Right lung (tissue), 10 donors: ENCODE measurements around the gene NOS3. TPM values are rescaled to one million over a fixed set of nuclear protein-coding genes. Genes with fewer than 3 reads are reported as not detected.

Experiments
- DNase-seq, 2 donors: peaks; one replicate each; pipeline ENCODE4 v3.0.0-alpha.2; 2013
- long read RNA-seq, 8 donors: transcript quantifications; one replicate each; lab custom pipeline, GENCODE V29; 2026
- polyA plus RNA-seq, 5 donors: library from polyadenylated mRNA; unstranded; fragments of 120-200 nt; gene quantifications; one replicate each; pipeline versions ENCODE4 v1.2.1 to v1.2.3, GENCODE V29; 2013; ENCODE audit warnings: inconsistent platforms in 1 of 5, low replicate concordance in 1 of 5; ENCODE audit not compliant: insufficient read length in 5 of 5, insufficient read depth in 1 of 5

Gene NOS3
- polyA plus RNA-seq = 10 to 100 TPM in 2 of 5 donors, 1 to 10 TPM in 3; 5.4 to 11.8 (median 7.5) TPM
- long read RNA-seq, donor 1, partial matches to known transcripts = 0 of 1 reads
- long read RNA-seq, donor 1, other reads (novel, unspliced or antisense) = 0 of 1 reads
- long read RNA-seq, donor 2 = 0 reads
- long read RNA-seq, donor 3 = 0 reads
- long read RNA-seq, donor 4, partial matches to known transcripts = 0 of 1 reads
- long read RNA-seq, donor 4, other reads (novel, unspliced or antisense) = 0 of 1 reads
- long read RNA-seq, donor 5, partial matches to known transcripts = 0 of 2 reads
- long read RNA-seq, donor 5, other reads (novel, unspliced or antisense) = 0 of 2 reads
- long read RNA-seq, donor 6, partial matches to known transcripts = 0 of 1 reads
- long read RNA-seq, donor 6, other reads (novel, unspliced or antisense) = 0 of 1 reads
- long read RNA-seq, donor 7, partial matches to known transcripts = 0 of 2 reads
- long read RNA-seq, donor 7, other reads (novel, unspliced or antisense) = 0 of 2 reads
- long read RNA-seq, donor 8, partial matches to known transcripts = 0 of 1 reads
- long read RNA-seq, donor 8, other reads (novel, unspliced or antisense) = 0 of 1 reads

GRCh38 chr7:150990416-150991186 is at the start of gene NOS3:
Gene NOS3, plus strand, starts transcription at chr7:150991017. Its CDS starts 2,787 bp downstream, at chr7:150993804.
- no peak for DNase-seq

GRCh38 chr7:150941351-150942000 is 49.3 kb upstream of the NOS3 start:
- no peak for DNase-seq

GRCh38 chr7:150942001-150942590 is 48.7 kb upstream of the NOS3 start:
- DNase-seq = no peak

GRCh38 chr7:150942591-150943452 is 48.0 kb upstream of the NOS3 start:
- DNase-seq = no peak

- DNase-seq = no peak
These were observed 47.4 kb upstream of the NOS3 start for GRCh38 chr7:150943453-150943814.

- no peak for DNase-seq
These were observed 46.5 kb upstream of the NOS3 start for GRCh38 chr7:150944066-150945042.

GRCh38 chr7:150945171-150945852 is 45.5 kb upstream of the NOS3 start:
- no peak for DNase-seq

GRCh38 chr7:150945853-150946420 is 44.9 kb upstream of the NOS3 start:
- DNase-seq = no peak

GRCh38 chr7:150946421-150947240 is 44.2 kb upstream of the NOS3 start:
- no peak for DNase-seq

GRCh38 chr7:150947241-150947745 is 43.5 kb upstream of the NOS3 start:
- no peak for DNase-seq

- no peak for DNase-seq
These were observed 42.8 kb upstream of the NOS3 start for GRCh38 chr7:150947761-150948651.

- DNase-seq = no peak
These were observed 42.0 kb upstream of the NOS3 start for GRCh38 chr7:150948791-150949251.

- no peak for DNase-seq
These were observed 41.3 kb upstream of the NOS3 start for GRCh38 chr7:150949564-150949963.

- DNase-seq = no peak
These were observed 40.8 kb upstream of the NOS3 start for GRCh38 chr7:150949971-150950491.

- DNase-seq = no peak
These were observed 40.2 kb upstream of the NOS3 start for GRCh38 chr7:150950496-150951180.
